Mesenteric fat pad (tissue), 1 donor: ENCODE measurements around the gene EHBP1. TPM values are rescaled to one million over a fixed set of nuclear protein-coding genes. Genes with fewer than 3 reads are reported as not detected.

Experiments
- DNase-seq: peaks from one replicate; pipeline ENCODE4 v3.0.0-alpha.2; 2020; ENCODE audit warnings: low spot score
- total RNA-seq: library from RNA; stranded (reverse); fragmentation: NEBNext Ultra II Directional; extraction: Animal tissue kit (Norgen Biotek cat#: 25700); gene quantifications from one replicate; pipeline ENCODE4 v1.2.1, GENCODE V29; 2021
- donor health status: DM: yes; HTN: yes; CAD: no.

Gene EHBP1
- total RNA-seq, 1 donor from 2014 or later = 70.8 TPM

- no peak for DNase-seq
Observed at GRCh38 chr2:62814123-62814522, 108.6 kb downstream of the EHBP1 start.

- DNase-seq = no peak
Observed at GRCh38 chr2:62817348-62817747, 111.8 kb downstream of the EHBP1 start.

GRCh38 chr2:62817995-62818713 is 112.6 kb downstream of the EHBP1 start:
- no peak for DNase-seq

- DNase-seq = no peak
Observed at GRCh38 chr2:62822549-62822948, 117.0 kb downstream of the EHBP1 start.

GRCh38 chr2:62824388-62824787 is 118.9 kb downstream of the EHBP1 start:
- DNase-seq = no peak

- no peak for DNase-seq
Observed at GRCh38 chr2:62826141-62826540, 120.6 kb downstream of the EHBP1 start.

- no peak for DNase-seq
Observed at GRCh38 chr2:62826953-62827675, 121.6 kb downstream of the EHBP1 start.

- no peak for DNase-seq
Observed at GRCh38 chr2:62831729-62832128, 126.2 kb downstream of the EHBP1 start.

GRCh38 chr2:62844311-62845090 is 139.0 kb downstream of the EHBP1 start:
- no peak for DNase-seq

GRCh38 chr2:62845256-62845655 is 139.7 kb downstream of the EHBP1 start:
- no peak for DNase-seq

GRCh38 chr2:62852254-62852653 is 146.7 kb downstream of the EHBP1 start:
- no peak for DNase-seq

- DNase-seq = no peak
Observed at GRCh38 chr2:62854600-62855514, 149.3 kb downstream of the EHBP1 start.

GRCh38 chr2:62856228-62857040 is 150.9 kb downstream of the EHBP1 start:
- no peak for DNase-seq

GRCh38 chr2:62857139-62857931 is 151.8 kb downstream of the EHBP1 start:
- no peak for DNase-seq

GRCh38 chr2:62858231-62858832 is 152.8 kb downstream of the EHBP1 start:
- DNase-seq = no peak

- no peak for DNase-seq
Observed at GRCh38 chr2:62868947-62869346, 163.4 kb downstream of the EHBP1 start.

- DNase-seq = no peak
Observed at GRCh38 chr2:62870966-62871365, 165.5 kb downstream of the EHBP1 start.

GRCh38 chr2:62871506-62871905 is 166.0 kb downstream of the EHBP1 start:
- no peak for DNase-seq

GRCh38 chr2:62873603-62874002 is 168.1 kb downstream of the EHBP1 start:
- DNase-seq = no peak
